ENCODE measurements around the gene PHLDB2. TPM values are rescaled to one million over a fixed set of nuclear protein-coding genes. Genes with fewer than 3 reads are reported as not detected.

The PHLDB2 gene
- total RNA-seq, 4 donors from 2014 or later: 23.5 to 81.5 (median 26.2) TPM

DNA sequence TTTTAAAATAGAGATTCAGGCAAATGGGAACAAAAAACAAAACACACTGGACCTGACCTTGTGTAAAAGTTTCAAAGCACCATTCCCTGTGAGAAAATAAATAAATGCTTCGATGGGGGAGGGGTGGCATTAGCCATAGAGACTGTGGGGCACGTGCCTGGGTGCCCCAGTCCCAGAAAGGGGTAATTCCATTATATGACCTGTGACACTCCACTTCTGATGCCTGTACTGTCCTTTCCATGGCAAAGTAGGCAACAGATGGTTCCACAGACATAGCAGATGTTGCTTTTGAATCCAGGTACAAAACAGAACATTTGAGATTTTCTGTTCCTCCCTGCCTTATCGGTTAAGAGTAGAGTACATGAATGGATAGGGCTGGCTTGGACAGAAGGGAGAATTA is 3.9 kb downstream of the PHLDB2 start:
- 75 to 82% methylated on average over 3 of the region's 3 CpGs for WGBS, 2 donors
- no peak for DNase-seq (ENCODE audit: low spot score in 2 of 2)
- TF ChIP-seq, protein P1, sequence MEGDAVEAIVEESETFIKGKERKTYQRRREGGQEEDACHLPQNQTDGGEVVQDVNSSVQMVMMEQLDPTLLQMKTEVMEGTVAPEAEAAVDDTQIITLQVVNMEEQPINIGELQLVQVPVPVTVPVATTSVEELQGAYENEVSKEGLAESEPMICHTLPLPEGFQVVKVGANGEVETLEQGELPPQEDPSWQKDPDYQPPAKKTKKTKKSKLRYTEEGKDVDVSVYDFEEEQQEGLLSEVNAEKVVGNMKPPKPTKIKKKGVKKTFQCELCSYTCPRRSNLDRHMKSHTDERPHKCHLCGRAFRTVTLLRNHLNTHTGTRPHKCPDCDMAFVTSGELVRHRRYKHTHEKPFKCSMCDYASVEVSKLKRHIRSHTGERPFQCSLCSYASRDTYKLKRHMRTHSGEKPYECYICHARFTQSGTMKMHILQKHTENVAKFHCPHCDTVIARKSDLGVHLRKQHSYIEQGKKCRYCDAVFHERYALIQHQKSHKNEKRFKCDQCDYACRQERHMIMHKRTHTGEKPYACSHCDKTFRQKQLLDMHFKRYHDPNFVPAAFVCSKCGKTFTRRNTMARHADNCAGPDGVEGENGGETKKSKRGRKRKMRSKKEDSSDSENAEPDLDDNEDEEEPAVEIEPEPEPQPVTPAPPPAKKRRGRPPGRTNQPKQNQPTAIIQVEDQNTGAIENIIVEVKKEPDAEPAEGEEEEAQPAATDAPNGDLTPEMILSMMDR (IDR thresholded peaks at IDR 0.05): no peak
- no peak for TF ChIP-seq POLR2A (IDR thresholded peaks at IDR 0.05)
- no peak overlapping the region for H3K4me3 ChIP-seq (ENCODE audit: low read depth, poor library complexity, severe bottlenecking)
- intact Hi-C loops (cut with DNase I; ENCODE audit: low total_unique reads): loop anchor here (5.0 to 10.0 kb wide), 2 partner anchors 102 to 141 kb away; no protein-coding TSS in a partner anchor

DNA sequence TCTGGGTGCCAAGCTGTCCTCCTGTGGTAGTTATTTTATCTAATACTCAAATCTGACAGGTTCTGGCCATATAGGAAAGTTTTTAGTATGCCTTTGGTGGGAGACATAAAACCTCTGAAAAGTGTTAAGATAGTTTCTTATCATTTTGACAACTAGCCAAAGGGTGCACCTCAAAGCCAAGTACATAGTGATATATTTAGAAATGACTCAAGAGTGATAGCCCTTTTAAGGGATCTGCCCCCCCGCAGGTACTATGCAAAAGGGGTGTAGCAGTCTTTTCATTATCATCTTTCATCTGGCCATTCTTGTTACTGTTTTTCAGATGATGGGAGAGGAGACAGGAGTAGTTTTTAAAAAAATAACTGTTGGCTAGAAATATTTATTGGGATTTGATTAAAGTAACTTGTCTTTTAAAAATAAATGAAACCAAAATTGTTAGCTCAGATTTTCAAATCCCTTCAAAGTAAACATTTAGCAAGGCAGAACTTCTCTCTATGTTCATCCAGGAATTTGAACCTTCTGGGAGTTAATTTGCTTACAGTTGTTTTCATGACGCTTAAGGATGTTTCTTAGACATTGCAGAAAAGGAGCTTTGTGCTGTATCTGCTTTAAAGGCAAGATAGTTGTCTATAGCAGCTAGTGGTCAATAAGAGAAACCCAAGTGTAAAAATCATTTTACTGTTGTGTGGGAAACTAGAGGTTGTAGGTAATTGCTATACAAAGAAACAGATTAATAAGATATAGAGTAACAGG is 5.1 kb downstream of the PHLDB2 start:
- WGBS, 2 donors: 39 to 44% methylated on average over 2 of the region's 2 CpGs
- H3K4me3 ChIP-seq (ENCODE audit: low read depth, poor library complexity, severe bottlenecking): no peak overlapping the region
- TF ChIP-seq POLR2A (IDR thresholded peaks at IDR 0.05): no peak
- TF ChIP-seq, protein P1 (IDR thresholded peaks at IDR 0.05): no peak
- no peak for DNase-seq (ENCODE audit: low spot score in 2 of 2)
- intact Hi-C loops (cut with DNase I; ENCODE audit: low total_unique reads): loop anchor here (5.0 to 10.0 kb wide), 2 partner anchors 101 to 142 kb away; no protein-coding TSS in a partner anchor

DNA sequence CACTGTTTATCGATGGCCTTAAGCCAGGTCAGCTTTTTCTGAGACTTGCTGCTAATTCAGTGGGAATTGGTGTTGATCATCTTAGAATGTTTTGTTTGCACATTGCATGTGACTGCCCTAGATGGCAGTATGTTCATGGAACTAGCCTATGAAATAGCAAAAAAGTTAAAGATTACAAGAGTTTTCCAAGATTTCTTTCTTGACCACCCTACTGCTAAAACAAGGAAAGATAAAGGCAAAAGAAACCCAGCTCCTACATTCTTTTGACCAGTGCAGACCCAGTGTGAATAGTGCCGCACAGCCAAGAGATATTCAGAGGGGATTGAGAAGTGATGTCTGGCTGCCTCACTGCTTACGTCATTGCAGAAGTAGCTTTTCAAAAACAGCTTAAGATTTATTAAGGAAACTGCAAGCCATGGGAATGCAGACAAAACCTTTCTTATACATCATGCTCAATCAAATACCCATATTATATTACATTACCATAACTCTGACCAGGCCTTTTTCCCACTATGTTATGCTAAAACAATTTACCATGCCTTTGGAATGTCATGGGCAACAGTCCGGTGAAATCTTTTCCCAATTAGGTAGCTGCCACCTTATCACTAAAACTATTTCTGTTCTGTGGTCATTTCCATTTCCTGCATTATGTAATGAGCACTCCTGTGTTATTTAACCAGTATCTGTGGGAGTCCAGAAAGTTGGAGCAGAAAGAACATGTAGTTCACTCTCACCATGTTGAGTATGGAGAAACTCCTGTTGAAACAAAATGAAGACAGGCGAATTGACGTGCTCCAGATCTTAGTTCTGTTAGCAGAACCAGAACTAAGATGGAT is 6.0 kb downstream of the PHLDB2 start:
- intact Hi-C loops (cut with DNase I; ENCODE audit: low total_unique reads): loop anchor here (5.0 to 10.0 kb wide), 2 partner anchors 100 to 143 kb away; no protein-coding TSS in a partner anchor
- 59 to 68% methylated on average over 6 of the region's 6 CpGs for WGBS, 2 donors
- no peak overlapping the region for H3K4me3 ChIP-seq (ENCODE audit: low read depth, poor library complexity, severe bottlenecking)
- no peak for TF ChIP-seq POLR2A (IDR thresholded peaks at IDR 0.05)
- TF ChIP-seq, protein P1 (IDR thresholded peaks at IDR 0.05): no peak
- no peak for DNase-seq (ENCODE audit: low spot score in 2 of 2)

DNA sequence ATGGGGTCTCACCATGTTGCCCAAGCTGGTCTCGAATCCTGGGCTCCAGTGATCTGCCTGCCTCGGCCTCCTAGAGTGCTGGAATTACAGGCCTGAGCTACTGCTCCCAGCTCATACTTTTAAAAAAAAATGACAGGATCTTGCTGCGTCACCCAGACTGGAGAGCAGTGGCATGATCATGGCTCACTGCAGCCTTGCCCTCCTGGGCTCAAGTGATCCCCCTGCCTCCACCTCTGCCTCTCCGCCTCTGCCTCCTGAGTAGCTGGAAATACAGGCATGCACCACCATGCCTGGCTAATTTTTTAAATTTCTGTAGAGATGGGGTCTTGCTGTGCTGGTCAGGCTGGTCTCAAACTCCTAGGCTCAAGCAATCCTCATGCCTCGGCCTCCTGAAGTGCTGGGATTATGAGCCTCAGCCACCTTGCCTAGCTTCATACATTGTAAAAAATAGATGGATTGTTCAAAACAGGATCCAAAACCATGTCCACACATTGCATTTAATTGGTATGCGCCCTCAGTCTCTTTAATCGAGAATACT is 8.9 kb downstream of the PHLDB2 start:
- no peak overlapping the region for H3K4me3 ChIP-seq (ENCODE audit: low read depth, poor library complexity, severe bottlenecking)
- no peak for DNase-seq (ENCODE audit: low spot score in 2 of 2)
- 82 to 86% methylated on average over 7 of the region's 7 CpGs for WGBS, 2 donors
- intact Hi-C loops (cut with DNase I; ENCODE audit: low total_unique reads): loop anchor here (10.0 kb wide), 1 partner anchor 97 kb away; no protein-coding TSS in a partner anchor
- TF ChIP-seq POLR2A (IDR thresholded peaks at IDR 0.05): no peak
- TF ChIP-seq, protein P1 (IDR thresholded peaks at IDR 0.05): no peak

DNA sequence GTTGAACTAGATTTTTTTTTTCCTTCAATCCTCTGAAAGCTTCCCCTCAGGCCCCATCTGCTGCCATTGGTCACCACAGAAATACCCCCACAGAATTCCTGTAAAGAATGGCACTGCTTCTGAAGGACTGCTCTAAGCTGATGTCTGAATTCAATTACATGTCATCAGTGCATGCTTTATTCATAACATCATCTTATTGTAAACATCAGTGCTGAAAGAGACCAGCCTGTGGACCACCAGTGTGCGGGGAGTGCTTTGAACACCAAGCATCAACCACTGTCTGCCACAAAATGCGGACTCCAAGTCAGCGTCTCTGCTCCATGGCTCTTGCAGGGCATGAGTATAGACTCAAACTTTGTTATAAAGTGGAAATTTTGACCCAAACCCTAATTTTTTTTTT is 11.6 kb downstream of the PHLDB2 start:
- TF ChIP-seq POLR2A (IDR thresholded peaks at IDR 0.05): no peak
- TF ChIP-seq, protein P1 (IDR thresholded peaks at IDR 0.05): no peak
- no peak overlapping the region for H3K4me3 ChIP-seq (ENCODE audit: low read depth, poor library complexity, severe bottlenecking)
- WGBS, 2 donors: 80 to 84% methylated on average over 3 of the region's 3 CpGs
- intact Hi-C loops (cut with DNase I; ENCODE audit: low total_unique reads): no loop called here
- no peak for DNase-seq (ENCODE audit: low spot score in 2 of 2)

Data from lower leg skin (tissue), 4 donors.